Gastrocnemius medialis (tissue), 4 donors: ENCODE measurements around the gene MPC1.

Experiments
- POLR2A ChIP-seq, 2 donors: fragments of 450-650 bp; IDR thresholded peaks; one replicate each; pipeline ENCODE4 v1.6.1; 2017; ENCODE audit warnings: antibody characterized with exemption in 2 of 2, mild to moderate bottlenecking in 2 of 2, moderate library complexity in 2 of 2
- TF ChIP-seq, protein P1 (sequence below), 5 experiments: fragments of 450-650 bp in 3 of 5; fragments of 200-600 bp in 2 of 5; sonication (generic) in 2 of 5; IDR thresholded peaks in 4 of 5; conservative IDR thresholded peaks in 1 of 5; 1 replicate in 4 of 5; 2 replicates in 1 of 5; pipeline ENCODE4 v1.5.1; 2016 to 2019; ENCODE audit warnings: antibody characterized with exemption in 5 of 5, mild to moderate bottlenecking in 3 of 5, moderate library complexity in 3 of 5

DNA sequence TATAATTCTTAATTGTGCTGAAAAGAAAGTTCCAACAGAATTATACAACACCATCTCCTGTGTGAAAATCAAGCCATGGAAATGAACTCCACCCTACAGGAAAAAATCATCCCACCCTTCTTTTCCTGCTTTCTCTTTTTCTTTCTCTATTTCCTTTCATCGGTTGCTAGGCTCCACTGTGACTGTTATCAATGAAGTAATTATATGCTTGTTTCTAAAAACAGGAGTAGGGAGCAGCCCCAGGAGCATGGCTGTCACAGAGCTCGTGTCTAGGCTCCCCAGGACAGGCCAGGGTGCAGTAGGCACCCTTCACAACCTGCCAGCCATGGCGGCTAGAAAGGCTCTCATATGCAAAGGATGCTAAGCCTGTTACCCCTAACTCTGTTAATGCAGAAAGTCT, 13.0 kb downstream of the MPC1 start:
- TF ChIP-seq, protein P1, sequence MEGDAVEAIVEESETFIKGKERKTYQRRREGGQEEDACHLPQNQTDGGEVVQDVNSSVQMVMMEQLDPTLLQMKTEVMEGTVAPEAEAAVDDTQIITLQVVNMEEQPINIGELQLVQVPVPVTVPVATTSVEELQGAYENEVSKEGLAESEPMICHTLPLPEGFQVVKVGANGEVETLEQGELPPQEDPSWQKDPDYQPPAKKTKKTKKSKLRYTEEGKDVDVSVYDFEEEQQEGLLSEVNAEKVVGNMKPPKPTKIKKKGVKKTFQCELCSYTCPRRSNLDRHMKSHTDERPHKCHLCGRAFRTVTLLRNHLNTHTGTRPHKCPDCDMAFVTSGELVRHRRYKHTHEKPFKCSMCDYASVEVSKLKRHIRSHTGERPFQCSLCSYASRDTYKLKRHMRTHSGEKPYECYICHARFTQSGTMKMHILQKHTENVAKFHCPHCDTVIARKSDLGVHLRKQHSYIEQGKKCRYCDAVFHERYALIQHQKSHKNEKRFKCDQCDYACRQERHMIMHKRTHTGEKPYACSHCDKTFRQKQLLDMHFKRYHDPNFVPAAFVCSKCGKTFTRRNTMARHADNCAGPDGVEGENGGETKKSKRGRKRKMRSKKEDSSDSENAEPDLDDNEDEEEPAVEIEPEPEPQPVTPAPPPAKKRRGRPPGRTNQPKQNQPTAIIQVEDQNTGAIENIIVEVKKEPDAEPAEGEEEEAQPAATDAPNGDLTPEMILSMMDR (IDR thresholded peaks at IDR 0.05 in 4 of 5, conservative IDR thresholded peaks at IDR 0.05 in 1 of 5): no peak
- TF ChIP-seq POLR2A (IDR thresholded peaks at IDR 0.05): no peak
